ENCODE data around the gene GAL3ST1.

DNA sequence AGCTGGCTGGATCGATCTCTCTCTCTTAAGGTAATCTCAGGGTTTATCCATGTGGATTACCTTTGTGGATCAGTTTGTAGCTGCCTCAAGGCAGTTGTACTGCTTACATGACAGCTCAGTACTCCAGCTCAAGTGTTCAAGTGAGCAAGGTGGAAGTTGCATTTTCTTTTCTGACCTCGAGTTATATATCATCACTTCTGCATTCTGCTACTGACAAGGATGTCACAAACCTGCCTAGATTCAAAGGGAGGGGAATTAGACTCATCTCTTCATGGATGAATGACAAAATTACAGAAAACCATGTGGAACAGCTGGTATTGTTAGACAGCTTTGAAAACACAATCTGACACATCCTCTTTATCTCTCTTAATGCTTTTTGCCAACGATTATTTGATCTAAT is 26.5 kb upstream of the GAL3ST1 start:
- TF ChIP-seq, protein P1, sequence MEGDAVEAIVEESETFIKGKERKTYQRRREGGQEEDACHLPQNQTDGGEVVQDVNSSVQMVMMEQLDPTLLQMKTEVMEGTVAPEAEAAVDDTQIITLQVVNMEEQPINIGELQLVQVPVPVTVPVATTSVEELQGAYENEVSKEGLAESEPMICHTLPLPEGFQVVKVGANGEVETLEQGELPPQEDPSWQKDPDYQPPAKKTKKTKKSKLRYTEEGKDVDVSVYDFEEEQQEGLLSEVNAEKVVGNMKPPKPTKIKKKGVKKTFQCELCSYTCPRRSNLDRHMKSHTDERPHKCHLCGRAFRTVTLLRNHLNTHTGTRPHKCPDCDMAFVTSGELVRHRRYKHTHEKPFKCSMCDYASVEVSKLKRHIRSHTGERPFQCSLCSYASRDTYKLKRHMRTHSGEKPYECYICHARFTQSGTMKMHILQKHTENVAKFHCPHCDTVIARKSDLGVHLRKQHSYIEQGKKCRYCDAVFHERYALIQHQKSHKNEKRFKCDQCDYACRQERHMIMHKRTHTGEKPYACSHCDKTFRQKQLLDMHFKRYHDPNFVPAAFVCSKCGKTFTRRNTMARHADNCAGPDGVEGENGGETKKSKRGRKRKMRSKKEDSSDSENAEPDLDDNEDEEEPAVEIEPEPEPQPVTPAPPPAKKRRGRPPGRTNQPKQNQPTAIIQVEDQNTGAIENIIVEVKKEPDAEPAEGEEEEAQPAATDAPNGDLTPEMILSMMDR (IDR thresholded peaks at IDR 0.05 in 2 of 3, conservative IDR thresholded peaks at IDR 0.05 in 1 of 3; ENCODE audit: borderline replicate concordance in 1 of 3, insufficient read depth in 1 of 3, low read depth in 2 of 3, low read length in 2 of 3) = no peak
- no peak for TF ChIP-seq EZH2 (IDR thresholded peaks at IDR 0.05)
- no peak for TF ChIP-seq POLR2A (IDR thresholded peaks at IDR 0.05; ENCODE audit: borderline replicate concordance, extremely low read depth, insufficient read depth, insufficient read length)
- no peak for TF ChIP-seq POLR2AphosphoS5 (IDR thresholded peaks at IDR 0.05; ENCODE audit: low read depth, low read length)
- TF ChIP-seq, protein P2, sequence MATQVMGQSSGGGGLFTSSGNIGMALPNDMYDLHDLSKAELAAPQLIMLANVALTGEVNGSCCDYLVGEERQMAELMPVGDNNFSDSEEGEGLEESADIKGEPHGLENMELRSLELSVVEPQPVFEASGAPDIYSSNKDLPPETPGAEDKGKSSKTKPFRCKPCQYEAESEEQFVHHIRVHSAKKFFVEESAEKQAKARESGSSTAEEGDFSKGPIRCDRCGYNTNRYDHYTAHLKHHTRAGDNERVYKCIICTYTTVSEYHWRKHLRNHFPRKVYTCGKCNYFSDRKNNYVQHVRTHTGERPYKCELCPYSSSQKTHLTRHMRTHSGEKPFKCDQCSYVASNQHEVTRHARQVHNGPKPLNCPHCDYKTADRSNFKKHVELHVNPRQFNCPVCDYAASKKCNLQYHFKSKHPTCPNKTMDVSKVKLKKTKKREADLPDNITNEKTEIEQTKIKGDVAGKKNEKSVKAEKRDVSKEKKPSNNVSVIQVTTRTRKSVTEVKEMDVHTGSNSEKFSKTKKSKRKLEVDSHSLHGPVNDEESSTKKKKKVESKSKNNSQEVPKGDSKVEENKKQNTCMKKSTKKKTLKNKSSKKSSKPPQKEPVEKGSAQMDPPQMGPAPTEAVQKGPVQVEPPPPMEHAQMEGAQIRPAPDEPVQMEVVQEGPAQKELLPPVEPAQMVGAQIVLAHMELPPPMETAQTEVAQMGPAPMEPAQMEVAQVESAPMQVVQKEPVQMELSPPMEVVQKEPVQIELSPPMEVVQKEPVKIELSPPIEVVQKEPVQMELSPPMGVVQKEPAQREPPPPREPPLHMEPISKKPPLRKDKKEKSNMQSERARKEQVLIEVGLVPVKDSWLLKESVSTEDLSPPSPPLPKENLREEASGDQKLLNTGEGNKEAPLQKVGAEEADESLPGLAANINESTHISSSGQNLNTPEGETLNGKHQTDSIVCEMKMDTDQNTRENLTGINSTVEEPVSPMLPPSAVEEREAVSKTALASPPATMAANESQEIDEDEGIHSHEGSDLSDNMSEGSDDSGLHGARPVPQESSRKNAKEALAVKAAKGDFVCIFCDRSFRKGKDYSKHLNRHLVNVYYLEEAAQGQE (IDR thresholded peaks at IDR 0.05; ENCODE audit: low read depth) = no peak
